Activated CD4-positive, alpha-beta T cell treated with anti-CD3 and anti-CD28 coated beads, Interleukin-2, amount 50 U/mL, for 24 hours (primary cell): Measurements from ENCODE around the gene TNIK.
"Not testable (repeated sequence)": the region's sequence is repeated elsewhere in the genome, so short reads cannot be mapped to it uniquely, and the experiment has no call there.

Source experiments
- DNase-seq, 2 donors: peaks; one replicate each; pipeline ENCODE4 v3.0.0-alpha.2; 2020; ENCODE audit warnings: low read depth in 1 of 2, low spot score in 1 of 2

Gene TNIK

DNA sequence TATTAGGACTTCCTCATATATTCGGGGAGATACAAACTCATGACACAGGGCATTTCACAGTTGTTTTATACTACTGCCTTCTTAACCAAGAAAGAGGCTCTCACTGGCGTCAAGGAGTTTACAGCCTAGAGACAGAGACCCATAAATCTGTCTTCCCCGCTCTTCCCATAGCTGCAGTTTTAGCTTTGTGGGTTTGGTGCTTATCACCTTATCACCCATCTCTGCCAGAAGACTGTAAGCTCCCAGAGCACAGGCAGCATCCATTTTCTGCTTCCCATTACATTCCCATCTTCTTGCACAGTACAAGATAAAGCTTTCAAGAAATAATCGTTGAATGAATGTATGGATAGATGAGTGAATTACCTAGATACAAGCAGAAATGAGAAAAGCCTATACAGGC is 144.3 kb downstream of the TNIK start:
- DNase-seq = no peak

- DNase-seq = no peak
Observed at GRCh38 chr3:171315101-171315500, 145.1 kb downstream of the TNIK start.

GRCh38 chr3:171314341-171314740 is 145.9 kb downstream of the TNIK start:
- DNase-seq = no peak

DNA sequence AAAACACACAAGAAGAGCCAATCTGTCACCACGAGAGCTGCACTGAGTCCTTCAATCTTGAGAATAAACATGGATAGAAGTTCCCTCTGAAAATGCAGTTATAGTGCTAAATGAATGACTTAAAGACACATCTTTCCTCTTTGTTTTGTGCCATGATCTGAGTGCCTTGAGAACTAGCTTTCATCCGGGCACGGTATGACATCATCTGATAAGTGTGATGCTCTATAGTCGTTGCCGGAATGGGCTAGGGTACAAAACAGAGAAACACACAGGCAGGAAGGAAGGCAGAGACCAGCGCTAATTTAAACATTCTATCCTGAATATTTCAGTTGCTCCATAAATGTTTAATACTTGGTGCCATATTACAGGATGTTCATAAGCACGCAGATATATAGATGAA is 146.5 kb downstream of the TNIK start:
- no peak for DNase-seq

DNA sequence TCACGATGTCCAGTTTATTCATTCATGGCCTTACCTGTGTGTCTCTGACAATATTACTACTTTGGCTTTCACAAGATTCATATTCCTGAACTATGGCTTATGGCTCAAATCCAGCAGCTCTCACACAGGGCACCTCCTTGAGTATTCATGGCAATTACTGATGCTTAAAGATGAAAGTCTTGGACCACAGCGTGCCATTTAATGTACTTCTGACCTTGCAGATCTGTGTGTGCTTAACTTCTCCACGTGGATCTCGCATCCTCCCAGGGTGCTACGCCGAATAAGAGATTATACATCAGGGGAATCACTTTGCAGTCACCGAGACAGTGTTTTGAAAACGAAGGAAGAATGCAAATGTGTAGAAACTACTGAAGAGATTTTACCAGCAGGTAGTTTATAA is 147.5 kb downstream of the TNIK start:
- DNase-seq = no peak

GRCh38 chr3:171311784-171312183 is 148.4 kb downstream of the TNIK start:
- DNase-seq = no peak

- no peak for DNase-seq
Observed at GRCh38 chr3:171309906-171310359, 150.3 kb downstream of the TNIK start.

DNA sequence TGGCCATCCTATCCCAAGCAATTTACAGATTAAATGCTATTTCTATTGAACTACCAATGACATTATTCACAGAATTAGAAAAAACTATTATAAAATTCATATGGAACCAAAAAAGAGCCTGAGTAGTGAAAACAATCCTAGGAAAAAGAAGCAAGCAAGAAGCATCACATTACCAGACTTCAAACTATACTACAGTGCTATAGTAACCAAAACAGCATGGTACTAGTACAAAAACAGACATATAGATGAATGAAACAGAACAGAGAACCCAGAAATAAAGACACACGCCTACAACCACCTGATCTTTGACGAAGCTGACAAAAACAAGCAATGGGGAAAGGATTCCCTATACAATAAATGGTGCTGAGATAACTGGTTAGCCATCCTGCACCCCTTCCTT is 152.2 kb downstream of the TNIK start:
- no peak for DNase-seq

DNA sequence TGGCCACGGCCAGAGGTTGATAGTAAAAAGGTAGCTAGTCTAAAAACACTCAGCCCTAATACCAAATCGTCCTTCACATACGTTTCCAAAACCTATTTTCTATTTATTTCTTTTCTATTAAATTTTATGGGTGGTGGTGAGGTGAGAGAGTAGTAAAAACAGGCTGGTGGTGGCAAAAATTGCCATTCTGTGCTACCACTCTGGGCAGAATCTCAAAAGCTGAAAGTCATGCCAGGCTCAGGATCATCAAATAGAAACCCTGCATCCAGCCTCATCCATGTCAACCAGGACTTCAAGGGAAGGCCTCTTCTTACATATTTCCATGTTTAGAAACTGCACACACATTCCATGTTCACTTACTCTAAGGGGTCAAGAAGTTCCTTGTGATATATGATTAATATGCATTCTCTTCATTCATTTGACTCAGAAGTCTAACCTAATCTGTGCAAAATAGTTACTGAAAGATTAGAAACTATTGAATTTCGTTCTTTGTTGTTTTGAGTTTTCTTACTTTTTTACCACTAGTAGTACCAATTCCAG is 153.1 kb downstream of the TNIK start:
- DNase-seq = no peak

GRCh38 chr3:171306631-171307030 is 153.6 kb downstream of the TNIK start:
- no peak for DNase-seq

DNA sequence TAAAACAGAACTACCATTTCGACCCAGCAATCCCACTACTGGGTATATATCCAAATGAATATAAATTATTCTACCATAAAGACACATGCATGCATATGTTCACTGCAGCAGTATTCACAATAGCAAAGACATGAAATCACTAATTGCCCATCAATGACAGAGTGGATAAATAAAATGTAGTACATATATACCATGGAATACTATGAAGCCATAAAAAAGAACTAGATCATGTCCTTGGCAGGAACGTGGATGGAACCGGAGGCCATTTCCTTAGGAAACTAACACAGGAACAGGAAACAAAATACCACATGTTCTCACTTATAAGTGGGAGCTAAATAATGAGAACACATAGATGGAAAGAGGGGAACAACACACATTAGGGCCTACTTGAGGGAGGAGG is 154.4 kb downstream of the TNIK start:
- DNase-seq = not testable (repeated sequence)

- not testable (repeated sequence) for DNase-seq
Observed at GRCh38 chr3:171304498-171304897, 155.7 kb downstream of the TNIK start.

- DNase-seq = not testable (repeated sequence)
Observed at GRCh38 chr3:171304017-171304416, 156.2 kb downstream of the TNIK start.

GRCh38 chr3:171301998-171302397 is 158.2 kb downstream of the TNIK start:
- no peak for DNase-seq

- no peak for DNase-seq
Observed at GRCh38 chr3:171301002-171301401, 159.2 kb downstream of the TNIK start.

- no peak for DNase-seq
Observed at GRCh38 chr3:171297951-171298350, 162.3 kb downstream of the TNIK start.

- DNase-seq = no peak
Observed at GRCh38 chr3:171297207-171297606, 163.0 kb downstream of the TNIK start.

- DNase-seq = no peak
Observed at GRCh38 chr3:171295484-171296373, 164.5 kb downstream of the TNIK start.

- no peak for DNase-seq
Observed at GRCh38 chr3:171293142-171293782, 166.9 kb downstream of the TNIK start.

DNA sequence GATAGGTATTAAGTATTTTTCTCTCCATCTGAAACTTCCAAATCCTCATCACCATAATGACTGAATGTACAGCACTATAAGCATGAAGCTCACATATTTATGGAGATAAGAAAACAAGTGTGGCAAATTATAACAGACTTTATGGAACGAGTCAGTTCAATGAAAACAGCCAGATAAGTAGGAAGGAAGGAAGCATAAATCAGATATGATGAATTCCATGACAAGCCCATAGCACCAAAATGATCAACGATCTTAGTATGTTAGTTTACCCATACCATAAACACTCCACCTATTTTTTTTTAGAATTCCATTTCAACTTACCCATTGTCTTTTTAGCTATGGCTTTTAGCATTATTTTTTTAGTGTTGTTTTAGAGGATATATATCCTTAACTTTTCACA is 169.5 kb downstream of the TNIK start:
- DNase-seq = no peak

- DNase-seq = no peak
Observed at GRCh38 chr3:171289291-171289690, 170.9 kb downstream of the TNIK start.

GRCh38 chr3:171287761-171288160 is 172.4 kb downstream of the TNIK start:
- not testable (repeated sequence) for DNase-seq
